Activated T-helper 1 cell treated with anti-CD3 and anti-CD28 coated beads, Interleukin-12 subunit alpha, Interleukin-12 subunit beta, Interleukin-2, Interleukin-4 antibody, amounts not matched to agents 30 ng/mL and 10 ng/mL and 1 ng/mL, durations not matched to agents 14 hours and 24 hours and 36 hours (primary cell): ENCODE data around the gene NME7. TPM values are rescaled to one million over a fixed set of nuclear protein-coding genes. Genes with fewer than 3 reads are reported as not detected.

Experiments
- total RNA-seq: library from RNA; stranded (reverse); gene quantifications from 2 replicates; pipeline ENCODE4 v1.2.3, GENCODE V29; 2022

The NME7 gene
- total RNA-seq, 1 donor from 2014 or later, result 13.9 TPM

Other genes with a start within 250 kb of the NME7 start
- gene BLZF1, start 398 bp upstream of the NME7 start, total RNA-seq, result 15.1 and 16.1 TPM in 2 replicates
- not detected in 2 replicates for gene CCDC181, start 59.7 kb upstream of the NME7 start, total RNA-seq
- gene SLC19A2, start 118.1 kb upstream of the NME7 start, total RNA-seq, result 12.8 and 14.0 TPM in 2 replicates
- gene F5, start 218.7 kb upstream of the NME7 start, total RNA-seq, result 58.0 and 58.2 TPM in 2 replicates